ENCODE measurements around the gene ABCE1. TPM values are rescaled to one million over a fixed set of nuclear protein-coding genes. Genes with fewer than 3 reads are reported as not detected.

ABCE1 gene
- 45.5 and 77.1 TPM in 2 replicates for total RNA-seq

DNA sequence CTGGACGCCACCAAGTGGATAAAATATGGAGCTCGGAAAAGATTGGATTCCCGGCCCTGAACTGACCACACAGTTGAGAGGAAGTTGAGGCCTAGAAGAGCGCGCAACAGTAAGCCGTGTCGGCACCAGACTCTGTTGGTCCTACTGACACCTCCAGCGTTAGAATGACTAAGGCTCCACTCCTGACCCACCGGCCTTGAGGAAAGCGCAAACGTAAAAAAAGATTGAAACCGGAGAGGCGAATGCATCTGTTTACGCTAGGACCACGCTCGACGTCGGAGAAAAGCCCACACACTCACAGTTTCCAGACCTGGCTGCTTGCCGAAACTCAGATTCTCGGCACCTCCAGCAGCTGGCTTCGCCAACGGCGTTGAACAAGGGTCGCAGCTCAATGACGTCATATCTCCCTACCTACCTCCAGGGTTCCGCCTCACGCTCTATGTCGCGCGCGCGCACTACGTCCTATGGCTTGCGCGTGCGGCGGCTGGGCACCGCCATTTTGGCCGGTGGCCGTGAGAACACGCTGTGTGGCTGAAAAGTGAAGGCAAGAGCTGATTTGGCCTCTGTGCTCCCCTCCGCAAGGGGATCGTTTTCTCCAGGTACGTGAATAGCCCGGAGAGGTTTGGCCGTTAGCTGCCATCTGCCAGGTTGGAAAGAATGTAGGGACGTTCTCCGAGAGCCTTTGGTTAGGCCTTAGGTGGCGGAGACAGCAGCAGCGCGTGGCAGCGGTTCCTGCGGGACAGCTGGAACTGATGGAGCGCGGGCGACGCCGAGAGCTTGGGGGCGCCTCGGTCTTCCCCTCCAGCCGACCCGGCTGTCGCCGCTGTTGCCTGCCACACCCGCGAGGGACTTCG, at the start of gene ABCE1, which contains the start of gene ANAPC10:
Gene ABCE1 (plus strand): TSS at position 491 of the 854 bp plus-strand sequence. CDS start 6,102 bp downstream, outside the sequence.
Gene ANAPC10 (minus strand): TSS at position 376 of the 854 bp plus-strand sequence. CDS start 2,097 bp downstream, outside the sequence.

Small RNA genes lying within 50 kb of the gene (small RNA-seq; reads per million reads assigned to genes)
- gene RF00019, result not detected

Other genes starting within 250 kb of the ABCE1 start
- gene ANAPC10, start 115 bp upstream of the ABCE1 start, total RNA-seq, result 16.6 and 18.5 TPM in 2 replicates
- gene OTUD4, start 82.3 kb downstream of the ABCE1 start, total RNA-seq, result 16.9 and 27.8 TPM in 2 replicates